ENCODE results near the gene ESPN. TPM values are rescaled to one million over a fixed set of nuclear protein-coding genes. Genes with fewer than 3 reads are reported as not detected.
A peak's percentile ranks its signal among the peaks of the same experiment; 100 is the strongest.
"Not testable (repeated sequence)": the region's sequence is repeated elsewhere in the genome, so short reads cannot be mapped to it uniquely, and the experiment has no call there.

Gene ESPN
- total RNA-seq, 2 experiments from 2014 or later: 0.83 to 0.99 TPM

DNA sequence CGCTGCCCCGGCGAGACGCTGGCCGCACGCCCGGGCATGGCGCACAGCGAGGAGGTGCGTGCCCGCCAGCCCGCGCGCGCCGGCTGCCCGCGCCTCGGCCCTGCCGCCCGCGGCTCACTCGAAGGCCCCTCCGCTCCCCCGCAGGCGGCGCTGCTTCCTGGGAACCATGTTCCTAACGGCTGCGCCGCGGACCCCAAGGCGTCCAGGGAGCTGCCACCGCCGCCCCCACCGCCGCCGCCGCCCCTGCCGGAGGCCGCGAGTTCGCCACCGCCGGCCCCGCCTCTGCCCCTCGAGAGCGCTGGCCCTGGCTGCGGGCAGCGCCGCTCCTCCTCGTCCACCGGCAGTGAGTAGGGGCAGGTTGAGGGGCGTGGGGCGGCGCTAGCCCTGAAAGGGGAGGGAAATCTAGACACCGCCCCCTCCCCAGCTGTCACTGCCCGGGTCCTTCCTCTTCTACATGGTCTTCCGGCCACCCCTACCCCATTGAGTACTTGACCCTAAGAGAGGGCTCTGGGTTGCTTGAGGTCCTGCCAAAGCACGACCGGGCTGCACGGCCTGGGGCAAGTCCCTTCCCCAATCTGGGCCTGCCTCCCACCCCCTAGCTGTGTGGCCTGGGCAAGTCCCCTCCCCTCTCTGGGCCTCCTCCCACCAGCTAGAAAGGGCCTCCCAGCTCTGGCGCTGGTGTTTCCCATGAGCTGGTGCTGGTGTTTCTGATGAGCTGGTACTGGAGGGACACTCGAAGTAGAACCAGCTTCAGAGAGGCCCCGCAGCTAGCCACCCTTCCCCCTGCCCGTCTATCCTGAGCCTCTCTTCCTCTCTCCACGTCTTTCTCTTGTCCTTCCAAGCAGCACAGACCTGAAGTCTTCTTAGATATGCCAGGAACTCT lies 24.4 kb downstream of the ESPN start:
- intact Hi-C loops (cut with micrococcal nuclease): no loop called here
- Mint-ChIP-seq H3K36me3 (ENCODE audit: low read depth) (no peaks in the 10 kb centered on the region), H3K4me1 (ENCODE audit: low read depth) (peaks cover 29% of the 10 kb centered on the region), H3K27me3 (peaks cover 62% of the 10 kb centered on the region), H3K27ac (no peak overlapping the region), H3K4me3 (peak overlapping the region; percentile 32), H3K9me3 (no peaks in the 10 kb centered on the region)
- ChIA-PET POLR2A (interaction anchor here (0.8 kb wide), 1 partner anchor 14 kb away, joined by 5 read pairs; no protein-coding TSS in a partner anchor), CTCF (interaction anchor here (0.7 to 5.6 kb wide), 13 partner anchors 8 to 105 kb away, joined by 3 to 33 read pairs (median 3); no protein-coding TSS in a partner anchor)
- DNase-seq (peak; percentile 45), ATAC-seq (peak; percentile 54)
- TF ChIP-seq, protein P1, sequence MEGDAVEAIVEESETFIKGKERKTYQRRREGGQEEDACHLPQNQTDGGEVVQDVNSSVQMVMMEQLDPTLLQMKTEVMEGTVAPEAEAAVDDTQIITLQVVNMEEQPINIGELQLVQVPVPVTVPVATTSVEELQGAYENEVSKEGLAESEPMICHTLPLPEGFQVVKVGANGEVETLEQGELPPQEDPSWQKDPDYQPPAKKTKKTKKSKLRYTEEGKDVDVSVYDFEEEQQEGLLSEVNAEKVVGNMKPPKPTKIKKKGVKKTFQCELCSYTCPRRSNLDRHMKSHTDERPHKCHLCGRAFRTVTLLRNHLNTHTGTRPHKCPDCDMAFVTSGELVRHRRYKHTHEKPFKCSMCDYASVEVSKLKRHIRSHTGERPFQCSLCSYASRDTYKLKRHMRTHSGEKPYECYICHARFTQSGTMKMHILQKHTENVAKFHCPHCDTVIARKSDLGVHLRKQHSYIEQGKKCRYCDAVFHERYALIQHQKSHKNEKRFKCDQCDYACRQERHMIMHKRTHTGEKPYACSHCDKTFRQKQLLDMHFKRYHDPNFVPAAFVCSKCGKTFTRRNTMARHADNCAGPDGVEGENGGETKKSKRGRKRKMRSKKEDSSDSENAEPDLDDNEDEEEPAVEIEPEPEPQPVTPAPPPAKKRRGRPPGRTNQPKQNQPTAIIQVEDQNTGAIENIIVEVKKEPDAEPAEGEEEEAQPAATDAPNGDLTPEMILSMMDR (IDR thresholded peaks at IDR 0.05): no peak

DNA sequence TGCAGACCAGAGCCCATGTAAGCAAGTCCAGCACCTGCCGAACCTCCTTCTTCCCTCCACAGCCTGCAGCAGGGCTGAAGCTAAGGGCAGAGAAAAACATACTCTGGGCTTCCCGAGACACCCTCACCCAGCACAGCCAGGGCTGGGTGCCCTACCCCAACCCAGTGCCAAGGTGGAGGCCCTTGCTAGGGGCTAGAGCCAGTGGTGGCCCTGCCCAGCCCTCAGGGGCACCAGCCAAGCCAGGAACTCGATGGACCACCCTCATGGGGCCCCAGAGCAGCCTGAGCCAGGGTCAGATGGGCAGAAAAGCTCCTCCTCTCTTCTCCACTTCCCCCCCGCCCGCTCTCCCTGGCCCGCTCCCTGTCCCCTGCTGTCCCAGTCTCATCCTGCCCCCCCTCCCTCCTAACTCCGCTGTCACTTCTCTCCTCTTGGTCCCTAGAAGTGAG lies 25.5 kb downstream of the ESPN start:
- Mint-ChIP-seq H3K27me3 (peaks cover 63% of the 10 kb centered on the region), H3K4me1 (ENCODE audit: low read depth) (peaks cover 26% of the 10 kb centered on the region), H3K27ac (no peak overlapping the region), H3K4me3 (no peak overlapping the region), H3K9me3 (no peaks in the 10 kb centered on the region), H3K36me3 (ENCODE audit: low read depth) (no peaks in the 10 kb centered on the region)
- CTCF ChIA-PET: interaction anchor here (1.3 to 5.6 kb wide), 4 partner anchors 9 to 28 kb away, joined by 4 to 33 read pairs (median 26); no protein-coding TSS in a partner anchor
- POLR2A ChIA-PET: interaction anchor here (0.8 kb wide), 1 partner anchor 12 kb away, joined by 5 read pairs; no protein-coding TSS in a partner anchor
- DNase-seq: no peak
- ATAC-seq: no peak
- TF ChIP-seq, protein P1 (IDR thresholded peaks at IDR 0.05): no peak
- intact Hi-C loops (cut with micrococcal nuclease): no loop called here

DNA sequence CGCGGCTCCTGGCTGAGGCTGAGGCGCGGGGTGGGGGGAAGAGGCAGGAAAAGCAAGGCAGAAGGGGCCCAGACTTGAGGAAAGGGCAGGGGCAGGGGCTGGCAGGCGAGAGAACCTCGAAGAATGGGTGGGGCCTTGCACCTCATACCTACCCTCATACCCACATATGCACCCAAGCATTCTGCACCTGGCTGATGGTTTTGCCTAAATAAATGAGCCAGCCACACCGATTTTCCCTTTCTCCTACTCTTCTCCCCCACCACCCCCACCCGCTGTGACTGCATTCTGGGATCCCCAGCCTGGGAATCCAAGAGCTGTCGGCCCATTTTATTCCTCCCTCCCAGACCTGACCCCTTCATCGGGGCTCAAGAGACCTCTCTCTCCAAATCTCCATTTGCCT lies 25.9 kb downstream of the ESPN start:
- Mint-ChIP-seq H3K27me3 (peaks cover 62% of the 10 kb centered on the region), H3K4me1 (ENCODE audit: low read depth) (peaks cover 26% of the 10 kb centered on the region)
- CTCF ChIA-PET: interaction anchor here (1.1 to 5.6 kb wide), 3 partner anchors 9 to 45 kb away, joined by 3 to 33 read pairs (median 20); no protein-coding TSS in a partner anchor
- H3K27ac Mint-ChIP-seq; H3K36me3 Mint-ChIP-seq (ENCODE audit: low read depth); ATAC-seq; H3K9me3 Mint-ChIP-seq; H3K4me3 Mint-ChIP-seq; intact Hi-C loops (cut with micrococcal nuclease); POLR2A ChIA-PET; DNase-seq: not testable (repeated sequence)

DNA sequence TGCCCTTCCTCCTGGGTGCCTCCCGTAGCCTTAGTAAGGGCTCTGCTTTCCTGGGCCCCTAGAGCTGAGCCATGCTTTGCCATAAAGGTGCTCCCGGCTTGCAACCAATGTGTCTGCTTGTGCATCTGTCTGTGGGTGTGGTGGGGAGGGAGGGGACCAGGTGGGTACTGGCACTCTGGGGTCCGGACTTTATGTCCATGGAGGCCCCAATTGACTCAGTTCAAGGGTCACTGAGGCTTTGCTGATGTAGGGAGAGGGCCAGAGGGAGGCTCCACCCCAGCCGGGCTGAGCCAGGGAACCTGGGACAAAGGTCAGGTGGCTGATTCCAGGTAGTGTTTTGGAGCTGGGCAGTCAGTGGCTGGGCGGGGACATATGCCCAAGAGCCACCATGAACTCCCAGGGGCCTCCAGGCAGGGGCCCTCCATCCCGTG lies 26.4 kb downstream of the ESPN start:
- DNase-seq (no peak), ATAC-seq (no peak)
- Mint-ChIP-seq H3K27ac (no peak overlapping the region), H3K4me1 (ENCODE audit: low read depth) (peaks cover 28% of the 10 kb centered on the region), H3K27me3 (peaks cover 62% of the 10 kb centered on the region), H3K36me3 (ENCODE audit: low read depth) (no peaks in the 10 kb centered on the region), H3K9me3 (no peaks in the 10 kb centered on the region), H3K4me3 (no peak overlapping the region)
- CTCF ChIA-PET: interaction anchor here (1.1 to 5.6 kb wide), 3 partner anchors 9 to 46 kb away, joined by 3 to 33 read pairs (median 3); no protein-coding TSS in a partner anchor
- TF ChIP-seq, protein P1 (IDR thresholded peaks at IDR 0.05): no peak
- POLR2A ChIA-PET: interaction anchor here (1.1 kb wide), 1 partner anchor 18 kb away, joined by 3 read pairs; no protein-coding TSS in a partner anchor
- intact Hi-C loops (cut with micrococcal nuclease): no loop called here

DNA sequence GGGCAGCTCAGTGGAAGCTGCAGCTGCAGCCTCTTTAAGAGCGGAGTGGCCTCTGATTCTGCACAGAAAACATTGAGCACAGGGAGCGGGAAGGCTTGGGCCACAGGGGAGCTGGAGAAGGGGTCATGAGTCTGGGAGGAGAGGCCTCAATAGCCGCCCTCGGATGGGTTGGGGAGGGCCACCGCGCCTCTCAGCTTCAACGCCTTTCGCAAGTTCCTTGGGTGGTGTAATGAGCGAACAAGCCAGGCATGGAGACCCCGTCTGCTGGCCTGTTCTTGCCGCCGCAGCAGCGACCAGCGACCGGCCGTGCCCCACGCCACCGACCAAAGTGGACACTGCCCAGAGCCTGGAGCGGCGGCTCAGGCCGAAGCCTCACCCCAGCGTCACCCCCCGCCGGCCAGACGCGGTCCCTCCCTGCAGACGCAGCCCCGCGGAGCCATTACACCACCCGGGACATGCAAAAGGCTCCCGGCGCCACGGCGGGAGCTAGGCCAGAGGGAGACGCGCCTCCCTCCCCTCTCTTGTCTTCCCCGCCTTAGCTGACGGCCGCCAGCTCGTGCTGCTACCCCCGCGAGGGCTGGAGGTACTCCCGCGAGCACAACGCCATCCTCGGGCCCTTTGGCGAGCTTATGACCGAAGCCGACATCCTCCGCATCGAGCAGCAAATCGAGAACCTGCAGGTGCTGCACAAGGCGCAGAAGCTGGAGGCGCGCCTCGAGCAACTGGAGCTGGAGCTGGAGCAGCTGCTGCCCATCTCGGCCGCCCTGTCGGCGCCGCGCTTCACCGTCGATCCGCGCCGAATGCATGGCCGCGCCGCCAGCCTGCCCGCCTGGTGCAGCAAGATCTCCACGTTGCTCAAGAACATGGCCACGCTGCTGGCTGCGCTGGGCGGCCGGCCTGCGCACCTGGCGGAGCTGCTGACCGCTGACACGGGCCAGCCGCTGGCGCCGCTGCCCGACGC lies 29.6 kb downstream of the ESPN start:
- peak; percentile 30 for DNase-seq
- H3K36me3 Mint-ChIP-seq (ENCODE audit: low read depth); H3K9me3 Mint-ChIP-seq; H3K4me3 Mint-ChIP-seq; intact Hi-C loops (cut with micrococcal nuclease); H3K27ac Mint-ChIP-seq: not testable (repeated sequence)
- peaks cover 19% of the 10 kb centered on the region for H3K4me1 Mint-ChIP-seq (ENCODE audit: low read depth)
- ATAC-seq: peak; percentile 35
- H3K27me3 Mint-ChIP-seq: peaks cover 53% of the 10 kb centered on the region
- ChIA-PET CTCF (interaction anchor here (0.8 to 2.8 kb wide), 15 partner anchors 8 to 215 kb away, joined by 3 to 12 read pairs (median 4); no protein-coding TSS in a partner anchor), POLR2A (interaction anchor here (0.7 to 1.5 kb wide), 2 partner anchors 11 to 37 kb away, joined by 3 to 4 read pairs; partner anchors contain the start of gene PLEKHG5)
